GM10248 (cell line): ENCODE results near the gene THAP9.
"Not testable (repeated sequence)": the region's sequence is repeated elsewhere in the genome, so short reads cannot be mapped to it uniquely, and the experiment has no call there.

Experiments used
- CTCF ChIA-PET: fragments of 300-600 bp; sonication (Branson Sonifier 250); formaldehyde crosslinking; extraction: SDS; loops from one replicate; lab custom pipeline; 2021; ENCODE audit warnings: antibody characterized with exemption; lab: Yijun Ruan, JAX
- POLR2A ChIA-PET: fragments of 350-650 bp; sonication (Branson Sonifier 250); formaldehyde crosslinking; extraction: SDS; loops from one replicate; lab custom pipeline; 2020; ENCODE audit warnings: antibody characterized with exemption; lab: Yijun Ruan, JAX
- DNase-seq: peaks from one replicate; pipeline ENCODE4 v3.0.0; 2012; ENCODE audit errors: extremely low spot score
- TF ChIP-seq, protein P1 (sequence below): IDR thresholded peaks from 2 replicates; pipeline ENCODE4 v1.5.1; 2012; ENCODE audit warnings: mild to moderate bottlenecking, low read depth; ENCODE audit errors: extremely low read depth, missing control alignments, control extremely low read depth

Gene THAP9

DNA sequence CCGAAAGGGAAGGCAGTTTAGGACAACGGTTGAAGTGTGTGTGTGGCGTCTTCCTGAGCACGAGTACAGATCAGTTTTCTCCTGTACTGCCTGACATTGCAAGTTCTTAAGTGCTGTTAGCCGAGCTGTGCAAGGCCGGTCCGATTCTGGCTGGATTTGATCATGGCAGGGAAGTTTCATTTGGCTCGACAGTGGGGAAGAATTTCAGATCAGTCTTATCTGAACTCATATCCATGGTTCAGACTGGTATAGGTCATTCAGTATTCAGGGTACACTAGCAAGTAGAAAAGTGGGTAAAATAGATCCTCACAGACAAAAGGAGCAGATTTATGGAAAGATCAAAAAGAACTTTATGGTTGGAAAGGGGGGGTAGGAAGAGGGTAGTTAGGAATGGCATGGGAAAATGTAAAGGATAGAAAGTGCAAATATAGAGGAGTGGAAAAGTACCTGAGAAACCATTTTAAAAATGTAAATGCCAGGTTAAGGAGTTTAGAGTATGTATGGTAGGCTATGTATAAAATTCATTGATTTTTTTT, 716 bp downstream of the THAP9 start:
- no peak for DNase-seq
- POLR2A ChIA-PET = interaction anchor here (0.6 to 2.3 kb wide), 9 partner anchors 9 to 472 kb away, joined by 3 to 10 read pairs (median 4); partner anchors contain the start of genes COPS4, COQ2 and HNRNPDL
- CTCF ChIA-PET = no interaction called here
- TF ChIP-seq, protein P1, sequence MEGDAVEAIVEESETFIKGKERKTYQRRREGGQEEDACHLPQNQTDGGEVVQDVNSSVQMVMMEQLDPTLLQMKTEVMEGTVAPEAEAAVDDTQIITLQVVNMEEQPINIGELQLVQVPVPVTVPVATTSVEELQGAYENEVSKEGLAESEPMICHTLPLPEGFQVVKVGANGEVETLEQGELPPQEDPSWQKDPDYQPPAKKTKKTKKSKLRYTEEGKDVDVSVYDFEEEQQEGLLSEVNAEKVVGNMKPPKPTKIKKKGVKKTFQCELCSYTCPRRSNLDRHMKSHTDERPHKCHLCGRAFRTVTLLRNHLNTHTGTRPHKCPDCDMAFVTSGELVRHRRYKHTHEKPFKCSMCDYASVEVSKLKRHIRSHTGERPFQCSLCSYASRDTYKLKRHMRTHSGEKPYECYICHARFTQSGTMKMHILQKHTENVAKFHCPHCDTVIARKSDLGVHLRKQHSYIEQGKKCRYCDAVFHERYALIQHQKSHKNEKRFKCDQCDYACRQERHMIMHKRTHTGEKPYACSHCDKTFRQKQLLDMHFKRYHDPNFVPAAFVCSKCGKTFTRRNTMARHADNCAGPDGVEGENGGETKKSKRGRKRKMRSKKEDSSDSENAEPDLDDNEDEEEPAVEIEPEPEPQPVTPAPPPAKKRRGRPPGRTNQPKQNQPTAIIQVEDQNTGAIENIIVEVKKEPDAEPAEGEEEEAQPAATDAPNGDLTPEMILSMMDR = no peak

DNA sequence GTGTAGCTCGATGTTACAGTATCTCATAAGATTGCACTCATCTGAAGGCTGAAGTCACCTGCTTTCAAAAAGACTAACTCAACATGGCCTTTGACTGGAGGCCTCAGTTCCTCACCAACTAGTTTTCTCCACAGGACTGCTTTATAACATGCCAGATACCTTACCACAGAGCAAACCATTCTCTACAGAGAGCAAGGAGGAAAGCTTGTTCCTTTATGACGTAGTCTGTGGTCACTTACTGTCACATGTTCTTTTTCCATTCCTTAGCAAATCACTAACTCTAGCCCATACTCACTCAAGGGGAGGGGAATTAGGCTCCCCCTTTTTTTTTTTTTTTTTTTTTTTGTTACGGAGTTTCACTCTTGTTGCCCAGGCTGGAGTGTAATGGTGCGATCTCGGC, 3.2 kb downstream of the THAP9 start:
- CTCF ChIA-PET = interaction anchor here (1.0 kb wide), 1 partner anchor 14 kb away, joined by 3 read pairs; no protein-coding TSS in a partner anchor
- POLR2A ChIA-PET = no interaction called here
- TF ChIP-seq, protein P1 = no peak
- DNase-seq = no peak

DNA sequence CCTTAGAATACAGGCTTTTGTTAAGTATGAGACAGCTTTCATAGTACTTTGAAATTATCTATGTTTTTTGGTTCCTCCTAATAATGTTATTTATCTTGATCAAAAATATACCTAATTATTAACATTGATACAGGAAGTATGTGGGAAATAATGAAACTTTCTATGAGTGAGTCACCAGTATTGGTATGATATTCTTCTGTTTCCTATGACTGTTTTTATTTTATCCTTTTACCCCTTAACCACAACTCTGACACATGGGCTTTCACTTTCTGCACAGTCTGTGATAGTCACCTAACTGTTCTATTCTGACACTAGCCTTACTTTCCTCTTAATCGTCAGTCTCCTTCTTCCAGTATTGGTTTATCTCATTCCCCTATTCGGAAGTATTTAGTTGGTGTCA, 4.7 kb downstream of the THAP9 start:
- TF ChIP-seq, protein P1 = no peak
- DNase-seq = peak; percentile 68
- CTCF ChIA-PET = interaction anchor here (0.9 to 1.6 kb wide), 6 partner anchors 9 to 132 kb away, joined by 3 to 4 read pairs (median 3); no protein-coding TSS in a partner anchor
- POLR2A ChIA-PET = no interaction called here

DNA sequence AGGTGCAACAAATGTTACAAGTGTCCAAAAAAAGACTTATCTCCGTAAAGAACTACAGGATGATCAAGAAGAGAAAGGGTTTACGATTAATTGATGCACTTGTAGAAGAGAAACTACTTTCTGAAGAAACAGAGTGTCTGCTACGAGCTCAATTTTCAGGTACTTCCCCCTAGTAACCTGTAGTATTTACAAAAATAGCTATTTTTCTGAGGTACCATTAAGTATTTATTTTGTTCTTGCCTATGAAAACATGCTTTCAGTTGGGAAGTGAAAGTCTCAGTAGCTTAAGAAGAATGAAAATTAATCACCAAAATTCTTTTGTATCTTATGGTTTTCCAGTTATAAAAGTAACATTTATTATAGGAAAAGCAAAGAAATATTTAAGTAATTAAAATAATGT, 5.9 kb downstream of the THAP9 start:
- ChIA-PET CTCF (interaction anchor here (1.1 to 1.6 kb wide), 3 partner anchors 18 to 130 kb away, joined by 3 to 4 read pairs (median 3); no protein-coding TSS in a partner anchor), POLR2A (no interaction called here)
- TF ChIP-seq, protein P1 = no peak
- DNase-seq = peak; percentile 40

DNA sequence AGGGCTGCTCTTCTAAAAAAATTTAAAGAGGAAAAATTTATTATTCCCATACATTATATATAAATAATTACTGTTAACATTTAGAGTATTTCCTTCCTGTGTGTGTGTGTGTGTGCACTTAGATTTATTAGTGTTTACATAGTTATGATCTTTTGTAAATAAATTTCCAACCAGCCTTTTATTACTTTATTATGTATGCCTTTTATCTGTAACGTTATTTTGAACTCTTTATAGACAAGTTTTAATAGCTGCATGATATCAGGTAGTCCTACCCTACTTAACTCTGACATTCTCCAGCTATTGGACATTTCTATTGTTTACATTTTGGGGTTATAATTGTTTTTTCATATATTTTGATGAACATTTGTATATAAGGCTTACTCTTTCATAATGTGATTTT, 8.8 kb downstream of the THAP9 start:
- ChIA-PET CTCF (no interaction called here), POLR2A (no interaction called here)
- TF ChIP-seq, protein P1 = no peak
- DNase-seq = no peak

DNA sequence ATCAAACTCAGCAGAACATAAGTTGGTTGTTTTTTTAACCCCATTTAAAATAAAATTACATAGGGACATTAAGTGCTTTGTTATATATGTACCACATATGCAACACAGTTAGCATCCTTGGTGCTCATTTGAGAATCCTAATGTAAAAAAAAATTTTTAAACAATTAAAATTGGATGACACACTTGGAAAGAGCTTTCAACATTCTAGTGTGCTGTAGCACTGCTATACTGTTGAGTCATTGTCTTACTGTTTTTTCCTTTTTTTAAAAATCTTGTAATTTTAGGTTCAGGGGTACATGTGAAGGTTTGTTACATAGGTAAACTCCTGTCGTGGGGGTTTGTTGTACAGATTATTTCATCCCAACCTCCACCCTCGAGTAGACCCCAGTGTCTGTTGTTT, 12.8 kb downstream of the THAP9 start:
- POLR2A ChIA-PET = no interaction called here
- TF ChIP-seq, protein P1 = no peak
- CTCF ChIA-PET = no interaction called here
- no peak for DNase-seq

DNA sequence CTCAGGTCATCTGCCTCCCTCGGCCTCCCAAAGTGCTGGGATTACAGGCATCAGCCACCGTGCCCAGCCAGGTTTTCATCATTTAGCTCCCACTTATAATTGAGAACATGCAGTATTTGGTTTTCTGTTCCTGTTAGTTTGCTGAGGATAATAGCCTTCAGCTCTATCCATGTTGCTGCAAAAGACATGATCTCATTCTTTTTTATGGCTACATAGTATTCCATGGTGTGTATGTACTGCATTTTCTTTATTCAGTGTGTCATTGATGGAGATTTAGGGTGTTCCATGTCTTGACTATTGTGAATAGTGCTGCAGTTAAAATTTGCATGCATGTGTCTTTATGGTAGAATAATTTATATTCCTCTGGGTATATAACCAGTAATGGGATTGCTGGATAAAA, 13.4 kb downstream of the THAP9 start:
- CTCF ChIA-PET = interaction anchor here (0.9 kb wide), 1 partner anchor 9 kb away, joined by 3 read pairs; no protein-coding TSS in a partner anchor
- DNase-seq, POLR2A ChIA-PET: not testable (repeated sequence)
